Activated CD4-positive, alpha-beta T cell treated with anti-CD3 and anti-CD28 coated beads, Interleukin-2, amount 10 ng/mL, durations not matched to agents 7 days and 5 days (primary cell): Measurements from ENCODE around the gene UNC13C. TPM values are rescaled to one million over a fixed set of nuclear protein-coding genes. Genes with fewer than 3 reads are reported as not detected.
"Not testable (repeated sequence)": the region's sequence is repeated elsewhere in the genome, so short reads cannot be mapped to it uniquely, and the experiment has no call there.

Source experiments
- CTCF ChIA-PET: fragments of 350-600 bp; sonication (Branson Sonifier 250); formaldehyde crosslinking; loops from one replicate; lab custom pipeline; 2021; ENCODE audit warnings: antibody characterized with exemption; lab: Charles Lee
- POLR2A ChIA-PET: fragments of 350-600 bp; sonication (Branson Sonifier 250); formaldehyde crosslinking; loops from one replicate; lab custom pipeline; 2021; ENCODE audit warnings: antibody characterized with exemption; lab: Charles Lee
- DNase-seq: peaks from one replicate; pipeline ENCODE4 v3.0.0-alpha.2; 2020
- H3K27ac Mint-ChIP-seq: one replicate; pipeline ENCODE4 v1.8.0; 2021; ENCODE audit warnings: mild to moderate bottlenecking, moderate library complexity, mixed read lengths
- H3K27me3 Mint-ChIP-seq: one replicate; pipeline ENCODE4 v1.8.0; 2021; ENCODE audit warnings: mixed read lengths
- H3K36me3 Mint-ChIP-seq: one replicate; pipeline ENCODE4 v1.8.0; 2021; ENCODE audit warnings: low read depth, mixed read lengths
- H3K4me1 Mint-ChIP-seq: one replicate; pipeline ENCODE4 v1.8.0; 2021; ENCODE audit warnings: mixed read lengths
- H3K4me3 Mint-ChIP-seq: one replicate; pipeline ENCODE4 v1.8.0; 2021; ENCODE audit warnings: mild to moderate bottlenecking, moderate library complexity, mixed read lengths
- H3K9me3 Mint-ChIP-seq: one replicate; pipeline ENCODE4 v1.8.0; 2021; ENCODE audit warnings: mixed read lengths
- total RNA-seq, 2 experiments: library from RNA; stranded (reverse); gene quantifications; one replicate each; pipeline ENCODE4 v1.2.3, GENCODE V29; 2021

Gene UNC13C
- not detected for total RNA-seq

- ChIA-PET POLR2A (no interaction called here), CTCF (no interaction called here)
- no peaks in the 10 kb centered on the region for H3K4me1 Mint-ChIP-seq
- no peaks in the 10 kb centered on the region for H3K36me3 Mint-ChIP-seq
- H3K4me3 Mint-ChIP-seq = no peak within 1 kb of the TSS
- H3K27ac Mint-ChIP-seq = no peak within 1 kb of the TSS
- H3K27me3 Mint-ChIP-seq = peaks cover 26% of the 10 kb centered on the region
- no peak for DNase-seq
- no peaks in the 10 kb centered on the region for H3K9me3 Mint-ChIP-seq
Observed at GRCh38 chr15:53978253-53978906, at the start of gene UNC13C. TSS of gene UNC13C (plus strand) at chr15:53978441. CDS start at chr15:54012904, 34,463 bp downstream.

- Mint-ChIP-seq H3K36me3 (no peaks in the 10 kb centered on the region), H3K27me3 (no peaks in the 10 kb centered on the region), H3K27ac (no peak overlapping the region), H3K4me1 (no peaks in the 10 kb centered on the region), H3K4me3 (no peak overlapping the region), H3K9me3 (peaks cover 23% of the 10 kb centered on the region)
- no peak for DNase-seq
- ChIA-PET CTCF (no interaction called here), POLR2A (no interaction called here)
Observed at GRCh38 chr15:53936137-53936536, 42.1 kb upstream of the UNC13C start.

GRCh38 chr15:53937632-53938031, 40.6 kb upstream of the UNC13C start:
- H3K4me1 Mint-ChIP-seq, H3K36me3 Mint-ChIP-seq, H3K4me3 Mint-ChIP-seq, POLR2A ChIA-PET, H3K27ac Mint-ChIP-seq, H3K27me3 Mint-ChIP-seq, DNase-seq: not testable (repeated sequence)
- H3K9me3 Mint-ChIP-seq = peaks cover 23% of the 10 kb centered on the region
- CTCF ChIA-PET = interaction anchor here (1.2 kb wide), 1 partner anchor 9 kb away, joined by 3 read pairs; no protein-coding TSS in a partner anchor

- ChIA-PET POLR2A (no interaction called here), CTCF (no interaction called here)
- Mint-ChIP-seq H3K4me3 (no peak overlapping the region), H3K27me3 (no peaks in the 10 kb centered on the region), H3K27ac (no peak overlapping the region), H3K9me3 (peaks cover 6% of the 10 kb centered on the region), H3K36me3 (no peaks in the 10 kb centered on the region), H3K4me1 (no peaks in the 10 kb centered on the region)
- DNase-seq = no peak
Observed at GRCh38 chr15:53950572-53950971, 27.7 kb upstream of the UNC13C start.

GRCh38 chr15:53955396-53955795, 22.8 kb upstream of the UNC13C start:
- Mint-ChIP-seq H3K36me3 (no peaks in the 10 kb centered on the region), H3K27ac (no peak overlapping the region), H3K4me3 (no peak overlapping the region), H3K4me1 (no peaks in the 10 kb centered on the region), H3K27me3 (no peaks in the 10 kb centered on the region), H3K9me3 (no peaks in the 10 kb centered on the region)
- ChIA-PET CTCF (no interaction called here), POLR2A (no interaction called here)
- DNase-seq = no peak

GRCh38 chr15:53962646-53963561, 15.3 kb upstream of the UNC13C start:
- H3K36me3 Mint-ChIP-seq = no peaks in the 10 kb centered on the region
- H3K4me1 Mint-ChIP-seq = no peaks in the 10 kb centered on the region
- no peaks in the 10 kb centered on the region for H3K27me3 Mint-ChIP-seq
- H3K4me3 Mint-ChIP-seq = no peak overlapping the region
- H3K27ac Mint-ChIP-seq = no peak overlapping the region
- ChIA-PET CTCF (no interaction called here), POLR2A (no interaction called here)
- DNase-seq = peak; percentile 17
- no peaks in the 10 kb centered on the region for H3K9me3 Mint-ChIP-seq

GRCh38 chr15:53963801-53964200, 14.4 kb upstream of the UNC13C start:
- Mint-ChIP-seq H3K4me1 (no peaks in the 10 kb centered on the region), H3K27ac (no peak overlapping the region), H3K4me3 (no peak overlapping the region), H3K9me3 (no peaks in the 10 kb centered on the region), H3K36me3 (no peaks in the 10 kb centered on the region), H3K27me3 (no peaks in the 10 kb centered on the region)
- ChIA-PET CTCF (no interaction called here), POLR2A (no interaction called here)
- DNase-seq = no peak

- H3K9me3 Mint-ChIP-seq = no peaks in the 10 kb centered on the region
- H3K27me3 Mint-ChIP-seq = peaks cover 19% of the 10 kb centered on the region
- H3K36me3 Mint-ChIP-seq = no peaks in the 10 kb centered on the region
- ChIA-PET CTCF (no interaction called here), POLR2A (no interaction called here)
- H3K27ac Mint-ChIP-seq = no peak overlapping the region
- H3K4me1 Mint-ChIP-seq = no peaks in the 10 kb centered on the region
- no peak overlapping the region for H3K4me3 Mint-ChIP-seq
- DNase-seq = no peak
Observed at GRCh38 chr15:53974121-53974520, 4.1 kb upstream of the UNC13C start.

GRCh38 chr15:53974813-53975212, 3.4 kb upstream of the UNC13C start:
- H3K4me3 Mint-ChIP-seq = no peak overlapping the region
- no peaks in the 10 kb centered on the region for H3K9me3 Mint-ChIP-seq
- H3K4me1 Mint-ChIP-seq = no peaks in the 10 kb centered on the region
- H3K27ac Mint-ChIP-seq = no peak overlapping the region
- H3K27me3 Mint-ChIP-seq = peaks cover 22% of the 10 kb centered on the region
- no peak for DNase-seq
- POLR2A ChIA-PET = no interaction called here
- H3K36me3 Mint-ChIP-seq = no peaks in the 10 kb centered on the region
- CTCF ChIA-PET = no interaction called here

- no peak for DNase-seq
- ChIA-PET POLR2A (no interaction called here), CTCF (no interaction called here)
- Mint-ChIP-seq H3K4me3 (no peak overlapping the region), H3K27me3 (peaks cover 26% of the 10 kb centered on the region), H3K4me1 (no peaks in the 10 kb centered on the region), H3K36me3 (no peaks in the 10 kb centered on the region), H3K9me3 (no peaks in the 10 kb centered on the region), H3K27ac (no peak overlapping the region)
Observed at GRCh38 chr15:53976844-53977392, 1.3 kb upstream of the UNC13C start.

GRCh38 chr15:53979051-53979788, 979 bp downstream of the UNC13C start:
- Mint-ChIP-seq H3K36me3 (no peaks in the 10 kb centered on the region), H3K4me1 (no peaks in the 10 kb centered on the region), H3K27ac (no peak overlapping the region), H3K27me3 (peaks cover 26% of the 10 kb centered on the region), H3K9me3 (no peaks in the 10 kb centered on the region), H3K4me3 (no peak overlapping the region)
- no peak for DNase-seq
- ChIA-PET POLR2A (no interaction called here), CTCF (no interaction called here)

GRCh38 chr15:53980021-53980420, 1.8 kb downstream of the UNC13C start:
- H3K27me3 Mint-ChIP-seq = peaks cover 26% of the 10 kb centered on the region
- ChIA-PET CTCF (no interaction called here), POLR2A (no interaction called here)
- no peak for DNase-seq
- H3K4me3 Mint-ChIP-seq = no peak overlapping the region
- H3K27ac Mint-ChIP-seq = no peak overlapping the region
- no peaks in the 10 kb centered on the region for H3K9me3 Mint-ChIP-seq
- H3K36me3 Mint-ChIP-seq = no peaks in the 10 kb centered on the region
- no peaks in the 10 kb centered on the region for H3K4me1 Mint-ChIP-seq
